ENCODE results near the gene WAS.
"Not testable (repeated sequence)": the region's sequence is repeated elsewhere in the genome, so short reads cannot be mapped to it uniquely, and the experiment has no call there.

The WAS gene

DNA sequence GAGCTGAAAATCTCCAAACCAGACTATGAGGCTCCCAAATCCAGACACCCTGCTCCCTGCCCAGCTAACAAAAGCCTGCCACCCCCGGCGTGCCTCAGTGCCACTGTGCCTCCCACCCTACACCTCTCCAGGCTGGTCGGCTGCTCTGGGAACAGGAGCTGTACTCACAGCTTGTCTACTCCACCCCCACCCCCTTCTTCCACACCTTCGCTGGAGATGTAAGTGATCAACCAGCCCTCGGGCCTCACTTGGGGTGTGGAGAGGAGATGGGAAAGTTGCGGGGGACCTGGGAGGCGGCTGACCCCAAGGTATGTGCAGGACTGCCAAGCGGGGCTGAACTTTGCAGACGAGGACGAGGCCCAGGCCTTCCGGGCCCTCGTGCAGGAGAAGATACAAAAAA is 1.8 kb downstream of the WAS start:
- no peak for DNase-seq (ENCODE audit: low read depth)

DNA sequence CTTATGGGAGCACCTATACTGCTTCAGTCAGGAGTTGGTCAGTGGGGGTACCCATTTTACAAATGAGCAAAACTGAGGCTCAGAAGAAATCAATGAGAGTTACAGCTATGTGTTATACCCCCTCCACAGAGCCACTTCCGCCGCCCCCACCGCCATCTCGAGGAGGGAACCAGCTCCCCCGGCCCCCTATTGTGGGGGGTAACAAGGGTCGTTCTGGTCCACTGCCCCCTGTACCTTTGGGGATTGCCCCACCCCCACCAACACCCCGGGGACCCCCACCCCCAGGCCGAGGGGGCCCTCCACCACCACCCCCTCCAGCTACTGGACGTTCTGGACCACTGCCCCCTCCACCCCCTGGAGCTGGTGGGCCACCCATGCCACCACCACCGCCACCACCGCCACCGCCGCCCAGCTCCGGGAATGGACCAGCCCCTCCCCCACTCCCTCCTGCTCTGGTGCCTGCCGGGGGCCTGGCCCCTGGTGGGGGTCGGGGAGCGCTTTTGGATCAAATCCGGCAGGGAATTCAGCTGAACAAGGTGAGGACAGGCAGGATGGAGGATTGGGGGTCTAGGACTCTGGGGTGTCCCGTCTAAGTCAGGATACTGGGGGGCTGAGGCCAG is 5.0 kb downstream of the WAS start:
- no peak for DNase-seq (ENCODE audit: low read depth)

DNA sequence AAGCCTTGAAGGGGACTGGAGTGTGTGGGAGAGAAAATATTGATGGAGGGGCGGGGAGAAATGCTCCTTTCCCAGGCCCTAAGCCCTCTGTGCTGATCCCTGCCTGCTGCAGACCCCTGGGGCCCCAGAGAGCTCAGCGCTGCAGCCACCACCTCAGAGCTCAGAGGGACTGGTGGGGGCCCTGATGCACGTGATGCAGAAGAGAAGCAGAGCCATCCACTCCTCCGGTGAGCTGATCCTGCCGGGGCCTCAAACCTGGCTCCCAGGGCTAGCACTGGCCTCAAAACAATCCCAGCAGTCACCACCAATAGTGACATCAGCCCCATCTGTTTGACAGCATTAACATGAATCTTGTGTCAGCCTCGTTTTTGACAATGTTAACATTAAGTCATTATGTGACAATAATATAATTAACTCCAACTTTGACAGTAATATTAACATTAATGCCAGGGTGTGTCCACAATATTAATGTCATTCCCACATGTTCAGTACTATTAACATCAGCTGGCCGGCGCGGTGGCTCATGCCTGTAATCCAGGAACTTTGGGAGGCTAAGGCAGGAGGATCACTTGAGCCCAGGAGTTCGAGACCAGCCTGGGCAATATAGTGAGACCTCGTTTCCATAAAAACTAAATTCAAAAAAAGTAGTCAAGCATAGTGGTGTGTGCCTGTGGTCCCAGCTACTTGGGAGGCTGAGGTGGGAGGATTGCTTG is 5.8 kb downstream of the WAS start:
- no peak for DNase-seq (ENCODE audit: low read depth)

DNA sequence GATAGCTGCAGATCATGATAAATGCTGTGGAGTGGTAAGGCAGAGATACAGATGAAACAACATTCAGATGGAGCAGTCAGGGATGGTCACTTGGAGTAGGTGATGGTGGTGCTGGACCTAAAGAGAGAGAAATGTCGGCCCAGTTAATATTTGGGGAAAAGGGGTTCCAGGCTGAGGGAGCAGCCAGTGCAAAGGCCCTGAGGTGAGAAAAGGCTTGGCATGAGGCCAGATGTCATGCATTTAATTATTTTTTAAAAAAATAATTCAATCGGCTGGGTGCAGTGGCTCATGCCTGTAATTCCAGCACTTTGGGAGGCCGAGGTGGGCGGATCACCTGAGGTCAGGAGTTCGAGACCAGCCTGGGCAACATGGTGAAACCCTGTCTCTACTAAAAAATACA is 8.1 kb downstream of the WAS start:
- DNase-seq (ENCODE audit: low read depth): not testable (repeated sequence)

DNA sequence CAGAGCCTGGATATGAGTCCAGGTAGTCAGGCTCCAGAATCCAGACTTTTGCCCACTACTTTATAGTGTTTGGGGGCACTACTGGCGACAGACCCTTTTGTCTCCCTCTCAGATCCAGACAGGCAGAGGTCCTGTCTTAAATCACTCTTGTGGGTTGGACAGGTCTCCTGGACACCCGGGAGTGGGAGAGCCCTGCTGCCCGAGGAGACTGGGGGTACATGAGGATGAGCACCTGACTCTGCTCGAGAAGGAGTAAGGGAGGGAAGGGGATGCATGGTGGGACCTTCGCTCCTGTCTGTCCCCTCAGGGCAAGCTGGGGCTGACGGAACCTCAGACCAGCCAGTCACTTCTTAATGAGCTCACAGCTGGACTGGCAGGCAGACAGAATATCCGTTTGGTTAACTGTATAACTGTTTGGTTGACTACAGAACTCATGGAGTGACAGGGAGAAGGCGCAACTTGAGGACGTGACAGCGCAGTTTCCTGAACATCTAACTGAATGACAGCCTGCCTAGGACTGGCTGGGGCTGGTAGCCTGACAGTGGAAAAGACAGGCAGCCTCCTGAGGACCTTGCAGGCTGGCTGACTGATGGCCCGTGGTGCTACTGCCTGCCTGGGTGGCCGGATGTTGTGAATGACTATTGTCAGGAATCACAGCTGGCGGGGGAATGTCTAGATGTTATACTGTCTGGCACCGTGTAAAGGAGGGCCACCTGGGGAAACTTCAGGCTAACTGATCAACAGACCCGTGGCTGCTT is 11.4 kb downstream of the WAS start:
- DNase-seq (ENCODE audit: low read depth): no peak

DNA sequence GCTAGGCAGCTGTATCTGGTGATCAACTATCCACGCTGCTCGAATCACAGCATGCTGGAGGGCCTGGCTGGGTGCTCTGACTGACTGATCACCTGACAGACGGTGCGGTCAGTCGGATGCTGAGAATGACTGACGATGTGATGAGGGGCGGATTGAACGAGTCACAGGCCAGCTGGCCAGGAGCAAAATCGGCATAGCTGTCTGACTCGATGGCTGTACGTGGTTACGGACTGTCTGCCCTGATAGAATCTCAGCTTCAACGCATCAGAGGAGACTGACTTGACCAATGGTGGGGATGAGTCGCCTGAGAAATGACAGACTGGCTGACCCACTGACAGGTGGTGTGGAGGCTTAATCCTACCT is 11.9 kb downstream of the WAS start:
- DNase-seq (ENCODE audit: low read depth): no peak

DNA sequence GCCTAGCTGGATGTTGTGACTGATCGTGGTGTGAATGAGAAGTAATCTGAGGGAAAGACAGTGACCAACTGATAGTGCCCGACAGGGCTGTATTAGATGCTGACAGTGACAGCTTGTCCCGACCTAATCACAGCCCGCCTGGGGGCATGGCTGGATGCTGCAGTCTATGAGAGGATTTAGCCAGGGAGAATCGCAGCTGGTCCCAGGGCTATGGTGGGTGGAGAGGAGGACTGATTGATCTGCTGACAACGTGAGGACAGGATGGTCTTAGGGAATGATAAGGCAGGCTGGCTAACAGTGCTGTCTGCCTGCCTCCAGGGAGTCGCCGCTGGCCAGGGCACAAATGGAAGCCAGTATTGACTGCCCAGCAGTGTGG is 12.3 kb downstream of the WAS start:
- no peak for DNase-seq (ENCODE audit: low read depth)

DNA sequence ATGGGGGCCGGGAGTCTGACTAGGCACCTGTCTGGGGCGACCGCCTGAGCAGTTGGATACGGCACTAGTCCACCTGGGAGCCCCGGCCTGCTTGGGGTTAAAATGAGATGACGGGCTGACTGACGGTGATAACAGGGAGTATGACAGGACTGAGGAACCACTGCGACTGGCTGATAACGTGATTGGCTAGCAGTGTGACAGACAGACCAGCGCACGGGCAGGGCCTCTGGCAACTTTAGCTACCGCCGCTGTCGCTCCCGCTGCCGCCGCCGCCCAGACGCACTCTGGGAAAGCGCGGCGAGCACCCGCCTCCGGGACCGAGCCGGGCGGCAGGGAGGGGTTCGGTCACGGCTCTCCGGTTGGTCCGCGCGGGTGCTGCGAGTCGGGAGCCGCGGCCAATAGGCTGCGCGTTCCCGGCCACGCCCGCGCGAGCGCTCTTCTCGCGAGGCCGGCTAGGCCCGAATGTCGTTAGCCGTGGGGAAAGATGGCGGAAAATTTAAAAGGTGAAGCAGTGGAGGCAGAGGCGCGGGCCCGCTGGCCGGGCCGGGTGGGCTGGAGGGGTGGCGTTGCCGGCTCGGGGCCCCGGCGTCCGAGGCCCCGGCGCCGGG is 12.8 kb downstream of the WAS start, which contains the start of gene SUV39H1:
Gene SUV39H1, plus strand, starts transcription at position 434 of the 608 bp plus-strand sequence. Its CDS starts 51 bp downstream, at position 485.
- DNase-seq (ENCODE audit: low read depth): no peak

DNA sequence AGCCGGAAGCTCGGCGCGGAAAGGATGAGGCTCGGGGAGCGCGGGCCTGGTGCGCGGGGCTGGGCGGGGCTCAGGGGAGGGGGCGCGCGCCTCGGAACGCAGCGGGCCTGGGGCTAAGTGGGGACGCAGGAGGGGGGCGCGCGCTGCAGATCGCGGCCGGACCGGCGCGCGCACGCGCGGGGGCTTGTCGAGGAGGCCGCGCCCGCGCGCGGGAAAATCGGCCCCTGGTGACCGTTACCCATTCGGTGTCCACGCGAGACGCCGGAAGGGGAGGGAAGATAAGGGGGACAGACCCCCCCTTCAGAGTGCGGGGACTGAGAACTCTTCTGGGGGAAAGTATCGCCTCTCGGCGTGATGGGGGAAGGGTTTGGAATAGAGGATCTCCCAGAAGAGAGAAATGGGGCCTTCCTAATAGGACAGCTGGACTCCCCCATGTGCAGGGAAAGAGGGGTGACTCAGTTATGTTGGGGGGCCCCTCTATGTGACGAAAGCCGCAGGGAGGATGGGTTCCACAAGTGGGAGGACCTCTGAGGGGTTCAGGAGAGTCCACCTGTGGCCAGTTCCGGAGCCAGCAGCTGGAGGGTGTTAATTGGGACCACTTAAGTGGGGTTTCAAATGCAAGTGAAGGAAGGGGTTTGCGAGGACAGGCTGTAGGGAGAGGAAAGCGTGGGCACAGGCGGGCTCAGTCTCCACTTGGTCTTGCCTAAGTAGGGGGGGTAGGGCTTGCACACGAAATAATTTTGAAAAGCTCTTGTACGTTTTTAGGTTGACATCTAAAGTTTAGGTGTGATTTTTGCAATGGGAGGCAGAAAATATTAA is 13.5 kb downstream of the WAS start:
- DNase-seq (ENCODE audit: low read depth): no peak

DNA sequence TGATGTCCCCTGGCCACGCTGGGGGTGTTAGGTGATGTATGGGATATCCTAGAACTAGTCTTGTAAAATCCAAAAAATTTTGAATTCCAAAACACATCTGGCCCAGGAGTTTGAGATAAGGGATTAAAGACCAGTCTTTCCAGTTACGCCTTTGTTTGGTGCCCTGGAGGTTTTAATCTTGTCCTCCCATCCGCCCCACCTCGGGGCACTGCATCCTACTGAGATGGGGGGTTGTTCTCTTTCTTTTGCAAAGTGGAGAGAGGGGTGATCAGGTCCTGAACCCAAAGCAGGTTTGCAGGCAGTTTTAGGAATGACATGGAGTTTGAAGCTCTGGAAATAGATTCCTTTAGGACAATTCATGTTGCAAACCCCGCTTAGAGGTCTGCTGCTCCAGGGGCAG is 14.7 kb downstream of the WAS start:
- no peak for DNase-seq (ENCODE audit: low read depth)

DNA sequence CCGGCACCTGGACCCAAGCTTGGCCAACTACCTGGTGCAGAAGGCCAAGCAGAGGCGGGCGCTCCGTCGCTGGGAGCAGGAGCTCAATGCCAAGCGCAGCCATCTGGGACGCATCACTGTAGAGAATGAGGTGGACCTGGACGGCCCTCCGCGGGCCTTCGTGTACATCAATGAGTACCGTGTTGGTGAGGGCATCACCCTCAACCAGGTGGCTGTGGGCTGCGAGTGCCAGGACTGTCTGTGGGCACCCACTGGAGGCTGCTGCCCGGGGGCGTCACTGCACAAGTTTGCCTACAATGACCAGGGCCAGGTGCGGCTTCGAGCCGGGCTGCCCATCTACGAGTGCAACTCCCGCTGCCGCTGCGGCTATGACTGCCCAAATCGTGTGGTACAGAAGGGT is 16.6 kb downstream of the WAS start:
- no peak for DNase-seq (ENCODE audit: low read depth)

DNA sequence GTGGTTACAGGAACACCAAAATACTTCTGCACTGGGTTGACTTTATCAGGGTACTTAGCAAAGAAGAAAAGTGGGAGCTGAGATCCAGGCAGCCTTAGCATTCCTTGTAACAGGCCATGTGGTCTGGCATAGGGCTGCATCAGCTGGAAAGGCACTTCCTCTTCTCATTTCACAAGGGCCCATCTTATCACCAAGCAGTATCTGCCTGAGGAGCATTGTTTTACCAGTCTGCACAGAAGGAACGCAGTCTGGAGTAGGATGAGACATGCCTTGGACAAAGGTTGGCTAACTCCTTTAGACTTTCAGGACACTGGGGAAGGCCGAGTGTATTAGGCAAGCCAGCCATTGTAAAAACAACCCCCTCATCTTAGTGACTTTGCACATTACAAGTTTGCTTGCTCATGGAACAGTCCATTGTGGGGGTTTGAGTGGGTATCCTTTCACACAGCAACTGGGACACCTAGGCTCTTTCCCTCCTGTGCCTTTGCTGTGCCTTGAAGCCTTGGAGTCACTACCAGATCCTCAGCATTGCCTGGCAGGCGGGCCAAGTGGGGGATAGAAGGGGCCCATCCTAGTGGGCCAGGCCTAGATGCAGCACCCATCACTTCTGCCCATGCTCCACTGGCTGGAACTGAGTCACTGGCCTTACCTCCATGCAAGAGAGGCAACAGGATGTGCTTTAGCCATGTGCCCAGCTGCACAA is 17.5 kb downstream of the WAS start:
- no peak for DNase-seq (ENCODE audit: low read depth)

DNA sequence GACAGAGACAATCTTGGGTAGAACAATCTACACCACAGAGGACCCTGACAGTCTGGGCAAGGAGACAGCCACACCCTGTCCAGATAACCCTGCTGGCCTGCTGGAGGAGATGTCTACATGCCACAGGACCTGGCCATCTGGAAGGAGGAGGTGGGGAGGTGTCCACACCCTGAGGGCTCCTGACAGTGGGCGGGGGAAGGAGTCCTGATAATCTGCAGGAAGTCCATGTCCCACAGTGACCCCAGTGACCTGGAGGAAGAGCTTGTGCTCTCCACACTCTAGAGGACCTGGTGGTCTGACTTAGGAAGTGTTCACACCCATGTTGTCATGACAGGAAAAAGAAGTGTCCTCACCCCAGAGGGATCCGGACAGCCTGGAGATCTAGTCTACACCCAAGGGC is 18.4 kb downstream of the WAS start:
- no peak for DNase-seq (ENCODE audit: low read depth)

DNA sequence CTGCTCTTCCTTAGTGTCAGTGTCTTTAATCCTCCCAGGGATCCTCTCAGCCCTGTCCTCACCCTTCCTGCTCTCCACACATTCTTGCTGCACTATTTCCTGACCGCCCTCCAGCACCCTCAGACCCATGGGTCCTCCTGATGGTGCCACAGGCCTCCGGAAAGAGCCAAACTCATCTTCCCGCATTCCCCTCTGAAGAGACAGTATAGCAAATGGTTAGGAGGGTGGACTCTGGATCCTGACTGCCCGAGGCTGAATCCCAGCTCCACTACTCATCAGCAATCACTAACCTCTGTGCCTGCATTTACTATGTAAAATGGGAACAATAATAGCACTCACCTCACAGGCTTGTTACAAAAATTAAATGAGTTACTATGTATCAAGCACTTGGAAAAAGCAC is 19.1 kb downstream of the WAS start:
- no peak for DNase-seq (ENCODE audit: low read depth)

DNA sequence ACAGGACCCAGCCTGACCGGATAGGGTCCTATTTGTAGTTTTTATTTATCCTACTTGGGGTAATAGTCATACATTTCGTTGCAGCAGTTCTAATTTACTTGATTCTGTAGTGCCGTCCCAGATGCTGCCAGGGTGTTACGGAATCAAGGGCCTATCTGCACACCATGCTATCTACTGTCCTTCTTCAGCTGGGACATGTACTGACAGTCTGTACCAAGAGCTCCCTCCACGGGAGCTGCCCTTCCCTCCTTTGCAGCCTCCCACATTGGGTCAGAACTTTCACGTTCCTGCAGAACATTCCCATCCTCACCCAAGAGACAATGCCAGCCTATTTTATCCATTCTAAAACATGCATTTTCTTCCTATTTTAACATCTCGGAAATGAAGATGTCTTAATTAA is 19.6 kb downstream of the WAS start:
- DNase-seq (ENCODE audit: low read depth): no peak

DNA sequence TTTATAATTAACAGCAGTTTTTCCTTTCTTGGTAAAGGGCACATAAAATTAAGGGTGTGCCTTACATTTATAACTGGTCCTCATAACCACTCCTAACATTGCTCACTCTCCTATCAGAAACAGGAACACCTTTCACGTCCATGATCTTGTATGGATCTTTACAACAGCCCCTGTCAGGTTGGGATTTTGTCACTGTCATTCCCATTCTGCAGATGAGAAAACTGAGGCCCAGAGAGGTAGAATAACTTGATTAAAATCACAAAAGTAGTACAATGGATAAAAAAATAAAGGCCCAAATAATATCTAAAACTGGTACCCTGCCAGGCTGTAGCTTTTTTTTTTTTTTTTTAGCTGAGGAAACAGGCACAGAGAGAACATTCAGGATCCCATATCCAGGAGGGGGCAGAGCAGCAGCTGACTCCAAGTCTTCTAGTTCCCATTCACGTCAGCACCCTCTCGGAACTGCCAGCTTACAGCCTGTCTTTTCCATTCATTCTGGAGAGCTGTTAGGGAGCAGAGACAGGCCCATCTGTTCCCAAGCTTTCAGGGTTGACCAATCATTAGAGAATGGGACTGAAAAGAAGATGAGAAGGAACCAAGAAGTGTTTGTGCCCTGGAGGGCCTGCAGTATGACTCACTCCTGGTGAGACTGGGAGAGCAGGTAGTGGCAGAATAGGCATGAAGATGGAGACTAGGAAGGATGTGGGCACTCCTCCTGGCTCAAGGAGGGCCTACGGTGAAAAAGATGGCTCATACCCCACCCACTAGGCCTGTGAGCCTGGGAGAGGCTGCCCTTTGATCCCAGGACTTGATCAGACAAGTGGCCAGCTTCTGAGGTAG is 20.3 kb downstream of the WAS start:
- DNase-seq (ENCODE audit: low read depth): peak; percentile 20

DNA sequence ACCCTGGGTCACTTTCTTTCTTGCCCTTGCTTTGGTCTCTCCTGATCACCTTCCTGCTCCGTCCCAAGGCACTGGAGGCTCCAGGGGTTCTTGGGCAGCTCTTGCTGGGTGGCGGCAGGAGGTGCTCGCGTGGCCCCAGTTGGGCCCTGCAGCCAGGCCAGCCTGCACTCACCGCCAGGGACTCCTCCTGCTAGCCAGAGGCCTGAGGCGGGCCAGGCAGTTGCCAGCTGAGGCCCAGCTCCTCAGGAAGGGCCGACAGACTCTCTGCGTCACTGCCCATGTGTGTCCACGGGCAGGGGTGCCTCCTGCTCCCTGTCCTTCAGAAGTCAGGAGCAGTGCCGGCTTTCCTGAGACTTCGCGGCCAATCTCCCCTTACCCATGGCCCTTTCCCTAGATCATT is 22.3 kb downstream of the WAS start:
- no peak for DNase-seq (ENCODE audit: low read depth)

DNA sequence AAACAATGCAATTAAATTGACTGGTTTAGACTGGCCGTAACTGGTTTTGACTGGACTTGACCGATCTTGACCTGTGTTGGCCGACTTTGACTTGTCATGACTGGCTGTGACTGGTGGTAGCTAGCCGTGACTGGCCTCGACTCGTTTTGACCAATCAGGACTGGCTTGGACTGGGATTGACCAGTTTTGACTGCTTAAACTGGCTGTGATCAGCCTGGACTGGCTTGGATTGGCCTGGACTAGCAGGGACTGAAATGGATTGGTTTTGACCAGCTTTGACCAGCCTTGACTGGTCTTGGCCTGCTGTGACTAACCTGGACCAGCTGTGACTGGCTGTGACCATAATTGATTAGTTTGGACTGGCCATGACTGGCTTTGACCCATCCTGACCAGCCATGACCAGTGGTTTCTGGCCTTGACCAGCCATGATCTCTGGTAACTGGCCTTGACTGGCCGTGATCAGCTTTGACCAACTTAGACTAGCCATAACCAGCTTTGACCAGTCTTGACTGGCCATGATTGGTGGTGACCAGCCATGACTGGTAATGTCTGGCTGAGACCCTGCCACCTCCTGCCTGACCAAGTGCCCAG is 26.0 kb downstream of the WAS start:
- no peak for DNase-seq (ENCODE audit: low read depth)

DNA sequence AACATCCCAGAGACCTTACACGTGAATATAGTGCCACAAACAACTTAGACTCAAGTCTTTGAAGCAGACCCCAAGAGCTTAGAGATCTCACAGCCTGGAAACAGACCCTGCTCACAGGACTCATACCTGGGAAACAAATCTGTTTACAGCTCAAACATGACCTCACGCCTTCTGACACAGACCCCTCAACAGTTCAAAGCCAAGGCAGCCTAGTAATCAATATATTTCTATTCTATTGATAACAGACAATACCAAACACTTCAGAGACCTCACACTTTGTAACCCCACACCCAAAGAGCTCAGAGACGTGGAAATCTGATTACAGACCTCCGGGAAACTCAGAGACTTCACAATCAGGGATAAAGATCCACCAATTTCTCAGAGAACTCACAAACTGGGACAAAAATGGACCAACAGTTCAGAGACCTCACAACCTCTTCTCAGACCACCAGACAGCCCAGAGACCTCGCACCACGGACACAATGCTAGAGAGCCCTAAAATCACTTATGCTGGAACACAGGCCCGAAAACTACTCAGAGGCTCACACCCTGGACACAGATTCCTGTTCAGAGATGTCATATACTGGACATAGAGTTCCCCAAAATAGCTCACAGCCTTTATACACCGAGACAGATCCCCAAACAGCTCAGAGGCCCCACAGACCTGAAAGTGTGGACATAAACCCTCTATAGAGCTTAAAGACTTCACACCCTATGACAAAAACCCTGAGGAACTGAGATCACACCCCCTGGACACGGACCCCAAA is 27.7 kb downstream of the WAS start:
- no peak for DNase-seq (ENCODE audit: low read depth)
